HG03460 (cell line): ENCODE measurements around the gene ASAP2.

Experiments used
- ATAC-seq: cut with Tn5 transposase; IDR thresholded peaks from one replicate; pipeline ENCODE4 v1.9.1; 2021; ENCODE audit not compliant: unreplicated experiment

Gene ASAP2

GRCh38 chr2:9419541-9419940 is 212.9 kb downstream of the ASAP2 start:
- no peak for ATAC-seq

GRCh38 chr2:9420495-9420894 is 213.9 kb downstream of the ASAP2 start:
- ATAC-seq = no peak

GRCh38 chr2:9422321-9423099 is 215.9 kb downstream of the ASAP2 start:
- ATAC-seq = peak; percentile 31

GRCh38 chr2:9423100-9423921 is 216.7 kb downstream of the ASAP2 start, which contains the start of the genes CPSF3 and ITGB1BP1:
Gene CPSF3 (plus strand): TSS chr2:9423654. CDS start chr2:9423774, 120 bp downstream.
Gene ITGB1BP1 (minus strand): TSS chr2:9423528. CDS start chr2:9418697, 4,831 bp downstream.
- peak; percentile 86 for ATAC-seq

- peak; percentile 12 for ATAC-seq
Observed at GRCh38 chr2:9423922-9424272, 217.3 kb downstream of the ASAP2 start.

GRCh38 chr2:9424447-9425164 is 218.0 kb downstream of the ASAP2 start:
- ATAC-seq = no peak

- ATAC-seq = no peak
Observed at GRCh38 chr2:9428965-9429577, 222.5 kb downstream of the ASAP2 start.

- no peak for ATAC-seq
Observed at GRCh38 chr2:9430316-9431293, 224.0 kb downstream of the ASAP2 start.

- no peak for ATAC-seq
Observed at GRCh38 chr2:9434489-9434888, 227.9 kb downstream of the ASAP2 start.

GRCh38 chr2:9439536-9439935 is 232.9 kb downstream of the ASAP2 start:
- ATAC-seq = no peak

GRCh38 chr2:9440058-9440727 is 233.6 kb downstream of the ASAP2 start:
- ATAC-seq = no peak

GRCh38 chr2:9441556-9441955 is 234.9 kb downstream of the ASAP2 start:
- no peak for ATAC-seq

- no peak for ATAC-seq
Observed at GRCh38 chr2:9443526-9443925, 236.9 kb downstream of the ASAP2 start.

GRCh38 chr2:9445089-9445488 is 238.5 kb downstream of the ASAP2 start:
- no peak for ATAC-seq

GRCh38 chr2:9451231-9451630 is 244.6 kb downstream of the ASAP2 start:
- no peak for ATAC-seq
